ENCODE measurements around the gene POLR1B. TPM values are rescaled to one million over a fixed set of nuclear protein-coding genes. Genes with fewer than 3 reads are reported as not detected.

POLR1B gene
- total and polyA plus RNA-seq, 4 donors = 6.5 to 23.8 (median 10.8) TPM

- H3K36me3 ChIP-seq (ENCODE audit: control insufficient read depth in 4 of 4, insufficient read depth in 3 of 4, low read depth in 1 of 4, low read length in 3 of 4) = peaks cover 2 to 8% (median 6%) of the 10 kb centered on the region in 4 donors
- no peak overlapping the region for H3K27ac ChIP-seq (ENCODE audit: low read depth in 1 of 2, low read length in 2 of 2)
- WGBS = 97% methylated on average over 5 of the region's 5 CpGs
- H3K9me3 ChIP-seq (ENCODE audit: control insufficient read depth in 4 of 4, low read length in 3 of 4) = no peaks in the 10 kb centered on the region
- no peak overlapping the region for H3K4me3 ChIP-seq (ENCODE audit: low read depth in 1 of 3, low read length in 3 of 3)
- H3K27me3 ChIP-seq (ENCODE audit: control insufficient read depth in 4 of 4, insufficient read depth in 4 of 4, low read length in 3 of 4) = no peaks in the 10 kb centered on the region
- H3K9ac ChIP-seq (ENCODE audit: low read depth in 1 of 2, low read length in 2 of 2) = no peak overlapping the region
- TF ChIP-seq REST (IDR thresholded peaks at IDR 0.05) (no peak), MAX (IDR thresholded peaks at IDR 0.05) (no peak), CTCF (IDR thresholded peaks at IDR 0.05; ENCODE audit: low read depth, low read length, missing input control) (no peak), SP1 (IDR thresholded peaks at IDR 0.05) (no peak), GABPA (IDR thresholded peaks at IDR 0.05 in 1 of 2, conservative IDR thresholded peaks at IDR 0.05 in 1 of 2) (no peak), ATF3 (IDR thresholded peaks at IDR 0.05) (no peak), FOXA2 (IDR thresholded peaks at IDR 0.05) (no peak), JUND (IDR thresholded peaks at IDR 0.05) (no peak)
- no peaks in the 10 kb centered on the region for H3K4me1 ChIP-seq (ENCODE audit: control insufficient read depth in 4 of 4, insufficient read depth in 4 of 4, low read length in 3 of 4)
- no peak for DNase-seq (ENCODE audit: low spot score)
Observed at GRCh38 chr2:112528541-112528940, 13.7 kb upstream of the POLR1B start.

- Histone ChIP-seq H3K9me3 (ENCODE audit: control insufficient read depth in 4 of 4, low read length in 3 of 4) (no peaks in the 10 kb centered on the region), H3K4me1 (ENCODE audit: control insufficient read depth in 4 of 4, insufficient read depth in 4 of 4, low read length in 3 of 4) (no peaks in the 10 kb centered on the region), H3K4me3 (ENCODE audit: low read depth in 1 of 3, low read length in 3 of 3) (no peak overlapping the region), H3K36me3 (ENCODE audit: control insufficient read depth in 4 of 4, insufficient read depth in 3 of 4, low read depth in 1 of 4, low read length in 3 of 4) (peaks cover 2 to 8% (median 6%) of the 10 kb centered on the region in 4 donors), H3K27ac (ENCODE audit: low read depth in 1 of 2, low read length in 2 of 2) (no peak overlapping the region), H3K27me3 (ENCODE audit: control insufficient read depth in 4 of 4, insufficient read depth in 4 of 4, low read length in 3 of 4) (no peaks in the 10 kb centered on the region), H3K9ac (ENCODE audit: low read depth in 1 of 2, low read length in 2 of 2) (no peak overlapping the region)
- TF ChIP-seq HNF4G (IDR thresholded peaks at IDR 0.05) (no peak), REST (IDR thresholded peaks at IDR 0.05) (no peak), SP1 (IDR thresholded peaks at IDR 0.05) (no peak), TAF1 (conservative IDR thresholded peaks at IDR 0.05) (no peak), HNF4A (conservative IDR thresholded peaks at IDR 0.05) (no peak), RAD21 (IDR thresholded peaks at IDR 0.05) (no peak), NR2F2 (IDR thresholded peaks at IDR 0.05) (no peak), JUND (IDR thresholded peaks at IDR 0.05) (no peak), MAX (IDR thresholded peaks at IDR 0.05) (no peak), FOXA1 (IDR thresholded peaks at IDR 0.05) (no peak), EGR1 (IDR thresholded peaks at IDR 0.05; ENCODE audit: low read depth in 2 of 2) (no peak), RXRA (IDR thresholded peaks at IDR 0.05) (no peak), ATF3 (IDR thresholded peaks at IDR 0.05) (no peak), ZBTB33 (IDR thresholded peaks at IDR 0.05) (no peak)
- WGBS = 87% methylated on average over 4 of the region's 4 CpGs
- DNase-seq (ENCODE audit: low spot score) = no peak
Observed at GRCh38 chr2:112529757-112530156, 12.5 kb upstream of the POLR1B start.
